Hepatocyte (in vitro differentiated cells): ENCODE measurements around the gene NXPH2.

ENCODE experiments used
- CTCF ChIP-seq: fragments of 200-600 bp; sonication (generic); IDR thresholded peaks from 2 replicates; pipeline ENCODE4 v1.5.1; 2016; ENCODE audit warnings: antibody characterized with exemption, mild to moderate bottlenecking; ENCODE audit not compliant: poor library complexity
- EZH2 ChIP-seq: fragments of 200-600 bp; sonication (generic); IDR thresholded peaks from 2 replicates; pipeline ENCODE4 v1.6.1; 2016; ENCODE audit warnings: antibody characterized with exemption, mild to moderate bottlenecking, borderline replicate concordance
- EZH2phosphoT487 ChIP-seq: fragments of 200-600 bp; sonication (generic); IDR thresholded peaks from one replicate; pipeline ENCODE4 v1.6.1; 2018; ENCODE audit warnings: antibody characterized with exemption, mild to moderate bottlenecking, low read depth, moderate library complexity; ENCODE audit not compliant: unreplicated experiment, severe bottlenecking

GRCh38 chr2:138698428-138698827, 81.8 kb downstream of the NXPH2 start:
- TF ChIP-seq EZH2 (no peak), CTCF (no peak), EZH2phosphoT487 (no peak)
